AG04449 (cell line): ENCODE results near the gene DDX31.

Experiments
- CTCF ChIA-PET: fragments of 350-600 bp; formaldehyde crosslinking; extraction: SDS; loops from one replicate; lab custom pipeline; 2021; ENCODE audit warnings: antibody characterized with exemption; lab: Yijun Ruan, JAX
- POLR2A ChIA-PET: fragments of 400-600, 350-600 bp; formaldehyde crosslinking; extraction: SDS; loops from one replicate; lab custom pipeline; 2020; ENCODE audit warnings: antibody characterized with exemption, inconsistent platforms; lab: Yijun Ruan, JAX
- DNase-seq: peaks from one replicate; pipeline ENCODE4 v3.0.0-alpha.2; 2010; ENCODE audit warnings: low read depth, low spot score
- H3K4me3 ChIP-seq: 2 replicates; pipeline ENCODE4 v1.5.1; 2011; ENCODE audit warnings: low read depth, mild to moderate bottlenecking, control low read depth, low read length
- CTCF ChIP-seq: IDR thresholded peaks from one replicate; pipeline ENCODE4 v1.5.1; 2011; ENCODE audit warnings: mild to moderate bottlenecking, moderate library complexity, low read length, control low read depth, inconsistent platforms; ENCODE audit not compliant: insufficient read depth; ENCODE audit errors: missing control alignments

Gene DDX31

GRCh38 chr9:132670457-132671391, 941 bp upstream of the DDX31 start, which contains the start of gene GTF3C4:
Gene GTF3C4 (plus strand): TSS chr9:132670464. CDS start chr9:132670599, 135 bp downstream.
- ChIA-PET CTCF (interaction anchor here (1.1 to 5.7 kb wide), 5 partner anchors 12 to 231 kb away, joined by 3 to 27 read pairs (median 4); no protein-coding TSS in a partner anchor), POLR2A (interaction anchor here (0.6 to 1.6 kb wide), 5 partner anchors 8 to 98 kb away, joined by 3 to 11 read pairs (median 4); no protein-coding TSS in a partner anchor)
- no peak for TF ChIP-seq CTCF

GRCh38 chr9:132669319-132669697, 475 bp downstream of the DDX31 start:
- H3K4me3 ChIP-seq: peak overlapping the region; percentile 98
- CTCF ChIA-PET: interaction anchor here (0.7 to 5.7 kb wide), 6 partner anchors 8 to 161 kb away, joined by 3 to 27 read pairs (median 3); no protein-coding TSS in a partner anchor
- no peak for TF ChIP-seq CTCF
- DNase-seq: no peak
- POLR2A ChIA-PET: interaction anchor here (0.7 to 1.6 kb wide), 5 partner anchors 16 to 706 kb away, joined by 3 to 11 read pairs (median 3); no protein-coding TSS in a partner anchor

More at GRCh38 chr9:132670457-132671391, 941 bp upstream of the DDX31 start, which contains the start of gene GTF3C4:
- no peak for DNase-seq
- peak within 1 kb of the TSS; percentile 98 for H3K4me3 ChIP-seq

GRCh38 chr9:132663851-132664250, 5.9 kb downstream of the DDX31 start:
- DNase-seq: no peak
- ChIA-PET CTCF (interaction anchor here (1.3 to 1.9 kb wide), 3 partner anchors 8 to 13 kb away, joined by 3 to 15 read pairs (median 9); no protein-coding TSS in a partner anchor), POLR2A (no interaction called here)
- TF ChIP-seq CTCF: no peak
- no peak overlapping the region for H3K4me3 ChIP-seq

- no peak for TF ChIP-seq CTCF
- no peak for DNase-seq
- POLR2A ChIA-PET: no interaction called here
- no peak overlapping the region for H3K4me3 ChIP-seq
- CTCF ChIA-PET: interaction anchor here (1.3 to 2.9 kb wide), 3 partner anchors 9 to 14 kb away, joined by 3 to 8 read pairs (median 4); no protein-coding TSS in a partner anchor
These were observed 6.7 kb downstream of the DDX31 start for GRCh38 chr9:132663117-132663516.

GRCh38 chr9:132662152-132662945, 7.4 kb downstream of the DDX31 start:
- TF ChIP-seq CTCF: no peak
- no peak overlapping the region for H3K4me3 ChIP-seq
- ChIA-PET POLR2A (no interaction called here), CTCF (interaction anchor here (0.8 to 2.9 kb wide), 3 partner anchors 11 to 13 kb away, joined by 3 to 8 read pairs (median 4); no protein-coding TSS in a partner anchor)
- DNase-seq: no peak
